CD14-positive monocyte (primary cell): ENCODE results near the gene SCN9A. TPM values are rescaled to one million over a fixed set of nuclear protein-coding genes. Genes with fewer than 3 reads are reported as not detected.

Source experiments
- DNase-seq, 3 donors: peaks; one replicate each; pipeline ENCODE4 v3.0.0-alpha.2; 2011 to 2022
- H2AFZ ChIP-seq: 2 replicates; pipeline ENCODE4 v1.6.0; 2012; ENCODE audit warnings: mild to moderate bottlenecking, low read depth, low read length, inconsistent platforms; ENCODE audit not compliant: insufficient read depth, poor library complexity, severe bottlenecking
- H3K27ac ChIP-seq, 2 donors: 1 replicate in 1 of 2; 2 replicates in 1 of 2; pipeline ENCODE4 v1.5.1; 2012 to 2013; ENCODE audit warnings: low read length in 2 of 2, control low read depth in 1 of 2, inconsistent platforms in 1 of 2, low read depth in 1 of 2, mild to moderate bottlenecking in 1 of 2
- H3K27me3 ChIP-seq, 2 donors: one replicate each; pipeline versions ENCODE4 v1.6.0 to v1.6.1; 2011 to 2013; ENCODE audit warnings: low read length in 2 of 2; ENCODE audit not compliant: control insufficient read depth in 2 of 2, insufficient read depth in 2 of 2
- H3K36me3 ChIP-seq, 2 donors: replicated peaks in 1 of 2; 1 replicate in 1 of 2; 2 replicates in 1 of 2; pipeline versions ENCODE4 v1.5.1 to v1.6.1; 2012 to 2013; ENCODE audit warnings: low read length in 2 of 2, control low read depth in 1 of 2, inconsistent platforms in 1 of 2, mild to moderate bottlenecking in 1 of 2; ENCODE audit not compliant: insufficient read depth in 2 of 2, control insufficient read depth in 1 of 2
- H3K4me1 ChIP-seq, 2 donors: 1 replicate in 1 of 2; 2 replicates in 1 of 2; pipeline versions ENCODE4 v1.5.1 to v1.6.1; 2012 to 2013; ENCODE audit warnings: low read length in 2 of 2, control low read depth in 1 of 2, inconsistent platforms in 1 of 2, mild to moderate bottlenecking in 1 of 2, moderate library complexity in 1 of 2; ENCODE audit not compliant: insufficient read depth in 2 of 2, control insufficient read depth in 1 of 2
- H3K4me2 ChIP-seq: replicated peaks from 2 replicates; pipeline ENCODE3; 2012; ENCODE audit warnings: low read length, moderate library complexity, mild to moderate bottlenecking; ENCODE audit not compliant: poor library complexity, severe bottlenecking; ENCODE audit errors: extremely low read depth
- H3K4me3 ChIP-seq, 3 experiments: fragments of 200-600 bp in 1 of 3; sonication (generic) in 1 of 3; replicated peaks in 1 of 3; 1 replicate in 2 of 3; 2 replicates in 1 of 3; pipeline ENCODE4 v1.5.1; 2011 to 2013; ENCODE audit warnings: low read length in 3 of 3, mild to moderate bottlenecking in 3 of 3, control low read depth in 2 of 3, low read depth in 2 of 3, inconsistent platforms in 1 of 3, moderate library complexity in 1 of 3
- H3K79me2 ChIP-seq: 2 replicates; pipeline ENCODE4 v1.6.0; 2012; ENCODE audit warnings: mild to moderate bottlenecking, control low read depth, inconsistent platforms, low read length, moderate library complexity; ENCODE audit not compliant: insufficient read depth
- H3K9ac ChIP-seq: 2 replicates; pipeline ENCODE4 v1.6.0; 2017; ENCODE audit warnings: low read length, mild to moderate bottlenecking; ENCODE audit not compliant: insufficient read depth, poor library complexity, severe bottlenecking
- H3K9me3 ChIP-seq, 2 donors: replicated peaks in 1 of 2; 1 replicate in 1 of 2; 2 replicates in 1 of 2; pipeline versions ENCODE4 v1.5.1 to v1.6.1; 2012 to 2013; ENCODE audit warnings: low read length in 2 of 2, control low read depth in 1 of 2; ENCODE audit not compliant: control insufficient read depth in 1 of 2, insufficient read depth in 1 of 2
- H4K20me1 ChIP-seq: 2 replicates; pipeline ENCODE4 v1.6.0; 2012; ENCODE audit warnings: mild to moderate bottlenecking, low read length, control low read depth, moderate library complexity; ENCODE audit not compliant: insufficient read depth
- H3K27ac Mint-ChIP-seq, 7 donors: one replicate each; pipeline ENCODE4 v1.8.0; 2020; ENCODE audit warnings: mild to moderate bottlenecking in 7 of 7, mixed read lengths in 7 of 7, moderate library complexity in 6 of 7, inconsistent platforms in 2 of 7
- H3K27me3 Mint-ChIP-seq, 3 donors: one replicate each; pipeline ENCODE4 v1.8.0; 2021 to 2022; ENCODE audit warnings: low read depth in 3 of 3, mild to moderate bottlenecking in 3 of 3, mixed read lengths in 3 of 3, moderate library complexity in 3 of 3, inconsistent platforms in 1 of 3
- H3K36me3 Mint-ChIP-seq, 2 donors: one replicate each; pipeline ENCODE4 v1.8.0; 2020; ENCODE audit warnings: mixed read lengths in 2 of 2, inconsistent platforms in 1 of 2, mild to moderate bottlenecking in 1 of 2
- H3K4me1 Mint-ChIP-seq: one replicate; pipeline ENCODE4 v1.8.0; 2020; ENCODE audit warnings: mild to moderate bottlenecking, mixed read lengths
- H3K4me3 Mint-ChIP-seq, 2 donors: one replicate each; pipeline ENCODE4 v1.8.0; 2020; ENCODE audit warnings: mild to moderate bottlenecking in 2 of 2, mixed read lengths in 2 of 2, moderate library complexity in 1 of 2
- H3K9me3 Mint-ChIP-seq, 7 donors: one replicate each; pipeline ENCODE4 v1.8.0; 2020 to 2022; ENCODE audit warnings: mixed read lengths in 7 of 7, mild to moderate bottlenecking in 6 of 7, moderate library complexity in 6 of 7, inconsistent platforms in 2 of 7
- WGBS: methylation state at CpG from one replicate; pipeline ENCODE4 v1.1.5; 2013; ENCODE audit warnings: missing lambda C conversion rate; ENCODE audit not compliant: insufficient coverage; 5-methylcytosine and 5-hydroxymethylcytosine counted together
- intact Hi-C, 2 donors: fragments of 100-400 bp; cut with micrococcal nuclease; formaldehyde crosslinking; loops; one replicate each; pipeline versions ENCODE4 v1.15.0 to v1.15.1; 2023
- polyA plus RNA-seq, 3 donors: library from polyadenylated mRNA; depleted of rRNA in 1 of 3; unstranded in 2 of 3; stranded (reverse) in 1 of 3; fragments of 300-500 nt in 2 of 3; fragments of >200 nt in 1 of 3; fragmentation: Illumina TruSeq in 2 of 3; gene quantifications; 1 replicate in 2 of 3; 2 replicates in 1 of 3; pipeline ENCODE4 v1.2.3, GENCODE V29; 2012 to 2021
- TF ChIP-seq, protein P1 (sequence below): fragments of 200-600 bp; IDR thresholded peaks from one replicate; pipeline ENCODE4 v1.8.0; 2022; ENCODE audit warnings: antibody characterized with exemption, mild to moderate bottlenecking

SCN9A gene
- polyA plus RNA-seq, 3 donors, result 0.24 to 0.67 (median 0.26) TPM

DNA sequence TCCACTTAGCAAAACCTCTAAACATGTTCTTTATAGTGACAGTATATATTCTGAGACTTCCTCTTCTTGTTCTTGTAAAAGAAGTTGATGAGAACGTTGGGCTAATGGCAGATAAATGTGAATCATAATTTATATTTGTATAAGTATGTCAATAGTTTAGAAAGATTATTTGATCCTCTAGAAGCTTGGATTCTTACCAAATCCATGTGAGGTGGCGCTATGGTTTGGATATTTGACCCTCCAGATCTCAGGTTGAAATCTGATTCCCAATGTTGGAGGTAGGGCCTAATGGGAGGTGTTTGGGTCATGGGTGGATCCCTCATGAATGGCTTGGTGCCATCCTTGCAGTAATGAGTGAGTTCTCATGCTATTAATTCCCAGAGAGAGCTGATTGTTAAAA lies 218.2 kb downstream of the SCN9A start:
- Mint-ChIP-seq H3K4me3 (no peak overlapping the region), H3K27ac (no peak overlapping the region), H3K4me1 (no peaks in the 10 kb centered on the region), H3K9me3 (peaks cover 0 to 2% (median 0%) of the 10 kb centered on the region in 7 donors), H3K36me3 (no peaks in the 10 kb centered on the region), H3K27me3 (peaks cover 0 to 2% (median 0%) of the 10 kb centered on the region in 3 donors)
- no peaks in the 10 kb centered on the region for H3K9me3 ChIP-seq
- H3K4me3 ChIP-seq, result no peak overlapping the region
- H3K9ac ChIP-seq, result no peak overlapping the region
- TF ChIP-seq, protein P1, sequence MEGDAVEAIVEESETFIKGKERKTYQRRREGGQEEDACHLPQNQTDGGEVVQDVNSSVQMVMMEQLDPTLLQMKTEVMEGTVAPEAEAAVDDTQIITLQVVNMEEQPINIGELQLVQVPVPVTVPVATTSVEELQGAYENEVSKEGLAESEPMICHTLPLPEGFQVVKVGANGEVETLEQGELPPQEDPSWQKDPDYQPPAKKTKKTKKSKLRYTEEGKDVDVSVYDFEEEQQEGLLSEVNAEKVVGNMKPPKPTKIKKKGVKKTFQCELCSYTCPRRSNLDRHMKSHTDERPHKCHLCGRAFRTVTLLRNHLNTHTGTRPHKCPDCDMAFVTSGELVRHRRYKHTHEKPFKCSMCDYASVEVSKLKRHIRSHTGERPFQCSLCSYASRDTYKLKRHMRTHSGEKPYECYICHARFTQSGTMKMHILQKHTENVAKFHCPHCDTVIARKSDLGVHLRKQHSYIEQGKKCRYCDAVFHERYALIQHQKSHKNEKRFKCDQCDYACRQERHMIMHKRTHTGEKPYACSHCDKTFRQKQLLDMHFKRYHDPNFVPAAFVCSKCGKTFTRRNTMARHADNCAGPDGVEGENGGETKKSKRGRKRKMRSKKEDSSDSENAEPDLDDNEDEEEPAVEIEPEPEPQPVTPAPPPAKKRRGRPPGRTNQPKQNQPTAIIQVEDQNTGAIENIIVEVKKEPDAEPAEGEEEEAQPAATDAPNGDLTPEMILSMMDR, result no peak
- H3K4me1 ChIP-seq, result no peaks in the 10 kb centered on the region
- H3K36me3 ChIP-seq, result no peaks in the 10 kb centered on the region
- no peaks in the 10 kb centered on the region for H4K20me1 ChIP-seq
- no peak overlapping the region for H2AFZ ChIP-seq
- H3K79me2 ChIP-seq, result no peaks in the 10 kb centered on the region
- no peak overlapping the region for H3K27ac ChIP-seq
- intact Hi-C loops, result no loop called here
- no peaks in the 10 kb centered on the region for H3K27me3 ChIP-seq
- no CpG with 5 or more reads among the region's 2 CpGs for WGBS
- DNase-seq, result no peak
- no peak overlapping the region for H3K4me2 ChIP-seq

DNA sequence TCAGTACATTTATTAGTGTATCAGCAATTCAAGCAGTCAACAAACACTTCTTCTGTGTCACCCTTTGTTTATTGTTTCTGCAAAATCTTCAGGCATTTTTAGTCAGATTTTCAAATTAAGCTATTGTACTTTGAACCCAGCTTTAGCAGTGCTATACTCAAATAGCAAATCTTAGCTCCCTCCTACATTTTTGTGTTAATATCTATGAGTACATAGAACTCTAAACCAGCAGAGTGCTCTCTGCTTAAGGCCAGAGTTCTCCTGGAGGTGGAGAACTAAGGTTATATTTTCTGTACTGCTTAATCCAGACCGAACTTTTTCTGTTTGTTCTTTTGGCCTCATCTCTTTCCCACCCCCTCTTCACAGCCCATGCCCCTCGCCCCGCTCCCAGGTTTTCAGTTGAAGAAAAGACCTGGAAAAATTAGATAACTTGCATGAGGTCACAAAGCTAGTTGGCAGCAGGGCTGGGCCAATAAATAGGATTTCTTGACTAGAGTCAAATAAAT lies 218.7 kb downstream of the SCN9A start:
- Histone ChIP-seq H3K9ac (no peak overlapping the region), H3K36me3 (no peaks in the 10 kb centered on the region), H2AFZ (no peak overlapping the region), H3K27ac (no peak overlapping the region), H3K27me3 (no peaks in the 10 kb centered on the region), H3K9me3 (no peaks in the 10 kb centered on the region), H3K4me2 (no peak overlapping the region), H3K4me1 (no peaks in the 10 kb centered on the region), H3K79me2 (no peaks in the 10 kb centered on the region), H3K4me3 (no peak overlapping the region), H4K20me1 (no peaks in the 10 kb centered on the region)
- intact Hi-C loops, result no loop called here
- Mint-ChIP-seq H3K4me1 (no peaks in the 10 kb centered on the region), H3K27me3 (peaks cover 0 to 2% (median 0%) of the 10 kb centered on the region in 3 donors), H3K27ac (no peak overlapping the region), H3K36me3 (no peaks in the 10 kb centered on the region), H3K9me3 (peaks cover 0 to 2% (median 0%) of the 10 kb centered on the region in 7 donors), H3K4me3 (no peak overlapping the region)
- DNase-seq, result no peak
- TF ChIP-seq, protein P1, result no peak
- WGBS, result no CpG with 5 or more reads among the region's 3 CpGs
